ENCODE measurements around the gene HELZ.

- TF ChIP-seq HOXA7 (CRISPR knock-in tag; IDR thresholded peaks at IDR 0.05; ENCODE audit: borderline replicate concordance) (no peak), ZNF785 (tag by site-specific recombination; IDR thresholded peaks at IDR 0.05) (no peak)
Observed at GRCh38 chr17:67035131-67036083, 209.6 kb downstream of the HELZ start.
